B cell (primary cell): ENCODE data around the gene SSTR1.

Source experiments
- CTCF ChIP-seq: fragments of 200-600 bp; IDR thresholded peaks from one replicate; pipeline ENCODE4 v1.8.0; 2022; ENCODE audit warnings: antibody characterized with exemption, mild to moderate bottlenecking
- EZH2 ChIP-seq: IDR thresholded peaks from 2 replicates; pipeline ENCODE4 v1.6.1; 2012; ENCODE audit warnings: borderline replicate concordance, low read depth, mild to moderate bottlenecking, moderate library complexity, low read length; ENCODE audit not compliant: insufficient read depth, poor library complexity, severe bottlenecking

DNA sequence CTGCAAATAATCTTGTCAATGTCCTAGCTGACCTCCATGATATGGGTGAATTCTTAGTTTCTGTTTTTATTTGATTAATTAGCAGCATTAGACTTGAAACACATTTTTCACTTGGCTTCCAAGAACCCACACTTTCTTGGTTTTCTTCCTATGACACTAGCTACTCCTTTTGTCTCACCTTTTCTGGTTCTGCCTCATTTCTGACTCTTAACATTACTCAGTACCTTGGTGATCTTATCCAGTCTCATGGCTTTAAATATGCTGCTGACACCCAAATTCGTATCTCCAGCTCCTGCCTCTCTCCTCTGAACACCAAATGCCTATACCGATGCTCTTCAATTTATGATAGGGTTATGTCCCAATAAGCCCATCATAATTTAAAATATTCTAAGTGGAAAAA is 32.0 kb upstream of the SSTR1 start:
- TF ChIP-seq CTCF (no peak), EZH2 (no peak)
